NK-92 (cell line): Measurements from ENCODE around the gene PCDHA6.
"Not testable (repeated sequence)": the region's sequence is repeated elsewhere in the genome, so short reads cannot be mapped to it uniquely, and the experiment has no call there.

Source experiments
- DNase-seq: peaks from one replicate; lab custom pipeline; 2025; ENCODE audit not compliant: unreplicated experiment; lab: John Stamatoyannopoulos, UW

The PCDHA6 gene

DNA sequence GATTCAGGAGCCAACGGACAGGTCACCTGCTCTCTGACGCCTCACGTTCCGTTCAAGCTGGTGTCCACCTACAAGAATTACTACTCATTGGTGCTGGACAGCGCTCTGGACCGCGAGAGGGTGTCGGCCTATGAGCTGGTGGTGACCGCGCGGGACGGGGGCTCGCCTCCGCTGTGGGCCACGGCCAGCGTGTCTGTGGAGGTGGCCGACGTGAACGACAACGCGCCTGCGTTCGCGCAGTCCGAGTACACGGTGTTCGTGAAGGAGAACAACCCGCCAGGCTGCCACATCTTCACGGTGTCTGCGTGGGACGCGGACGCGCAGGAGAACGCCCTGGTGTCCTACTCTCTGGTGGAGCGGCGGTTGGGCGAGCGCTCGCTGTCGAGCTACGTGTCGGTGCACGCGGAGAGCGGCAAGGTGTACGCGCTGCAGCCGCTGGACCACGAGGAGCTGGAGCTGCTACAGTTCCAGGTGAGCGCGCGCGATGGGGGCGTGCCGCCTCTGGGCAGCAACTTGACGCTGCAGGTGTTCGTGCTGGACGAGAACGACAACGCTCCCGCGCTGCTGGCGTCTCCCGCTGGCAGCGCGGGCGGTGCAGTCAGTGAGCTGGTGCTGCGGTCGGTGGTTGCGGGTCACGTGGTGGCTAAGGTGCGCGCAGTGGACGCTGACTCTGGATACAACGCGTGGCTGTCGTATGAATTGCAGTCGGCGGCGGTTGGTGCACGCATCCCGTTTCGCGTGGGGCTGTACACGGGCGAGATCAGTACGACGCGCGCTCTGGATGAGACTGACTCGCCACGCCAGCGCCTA, 29.6 kb downstream of the PCDHA6 start:
- DNase-seq = no peak

DNA sequence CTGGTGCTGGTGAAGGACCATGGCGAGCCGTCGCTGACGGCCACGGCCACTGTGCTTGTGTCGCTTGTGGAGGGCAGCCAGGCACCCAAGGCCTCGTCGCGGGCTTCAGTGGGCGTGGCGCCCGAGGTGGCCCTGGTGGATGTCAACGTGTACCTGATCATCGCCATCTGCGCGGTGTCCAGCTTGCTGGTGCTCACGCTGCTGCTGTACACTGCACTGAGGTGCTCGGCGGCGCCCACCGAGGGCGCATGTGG, 30.2 kb downstream of the PCDHA6 start:
- DNase-seq = no peak

- DNase-seq = no peak
Measured at GRCh38 chr5:140862441-140863295, 34.9 kb downstream of the PCDHA6 start.

- no peak for DNase-seq
Measured at GRCh38 chr5:140868721-140869554, 41.2 kb downstream of the PCDHA6 start, which contains the start of gene PCDHA11. Gene PCDHA11, plus strand, starts transcription at chr5:140868957. Its CDS starts 147 bp downstream, at chr5:140869104.

DNA sequence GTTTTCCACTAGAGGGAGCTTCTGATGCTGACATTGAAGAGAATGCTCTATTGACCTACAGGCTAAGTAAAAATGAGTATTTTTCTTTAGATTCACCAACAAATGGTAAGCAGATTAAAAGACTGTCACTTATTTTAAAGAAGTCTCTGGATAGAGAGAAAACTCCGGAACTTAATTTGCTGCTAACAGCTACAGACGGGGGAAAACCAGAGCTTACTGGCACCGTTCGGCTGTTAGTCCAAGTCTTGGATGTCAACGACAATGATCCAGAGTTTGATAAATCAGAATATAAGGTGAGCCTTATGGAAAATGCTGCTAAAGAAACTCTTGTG, 41.8 kb downstream of the PCDHA6 start:
- DNase-seq = no peak

- no peak for DNase-seq
Measured at GRCh38 chr5:140870221-140871201, 42.8 kb downstream of the PCDHA6 start.

- no peak for DNase-seq
Measured at GRCh38 chr5:140875085-140876065, 47.6 kb downstream of the PCDHA6 start, which contains the start of gene PCDHA12. Gene PCDHA12, plus strand, starts transcription at chr5:140875308. Its CDS starts 165 bp downstream, at chr5:140875473.

GRCh38 chr5:140876541-140877261, 48.9 kb downstream of the PCDHA6 start:
- DNase-seq = not testable (repeated sequence)

DNA sequence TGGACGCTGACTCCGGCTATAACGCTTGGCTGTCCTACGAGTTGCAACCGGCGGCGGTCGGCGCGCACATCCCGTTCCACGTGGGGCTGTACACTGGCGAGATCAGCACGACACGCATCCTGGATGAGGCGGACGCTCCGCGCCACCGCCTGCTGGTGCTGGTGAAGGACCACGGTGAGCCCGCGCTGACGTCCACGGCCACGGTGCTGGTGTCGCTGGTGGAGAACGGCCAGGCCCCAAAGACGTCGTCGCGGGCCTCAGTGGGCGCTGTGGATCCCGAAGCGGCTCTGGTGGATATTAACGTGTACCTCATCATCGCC, 49.5 kb downstream of the PCDHA6 start:
- no peak for DNase-seq
